ENCODE data around the gene PKD1.

The PKD1 gene

GRCh38 chr16:2087748-2088631 is 47.7 kb downstream of the PKD1 start:
- DNase-seq (ENCODE audit: low spot score) = no peak

- no peak for DNase-seq (ENCODE audit: low spot score)
Observed at GRCh38 chr16:2086812-2087747, 48.6 kb downstream of the PKD1 start.

- no peak for DNase-seq (ENCODE audit: low spot score)
Observed at GRCh38 chr16:2086106-2086742, 49.5 kb downstream of the PKD1 start.

- no peak for DNase-seq (ENCODE audit: low spot score)
Observed at GRCh38 chr16:2085669-2086068, 50.0 kb downstream of the PKD1 start.

DNA sequence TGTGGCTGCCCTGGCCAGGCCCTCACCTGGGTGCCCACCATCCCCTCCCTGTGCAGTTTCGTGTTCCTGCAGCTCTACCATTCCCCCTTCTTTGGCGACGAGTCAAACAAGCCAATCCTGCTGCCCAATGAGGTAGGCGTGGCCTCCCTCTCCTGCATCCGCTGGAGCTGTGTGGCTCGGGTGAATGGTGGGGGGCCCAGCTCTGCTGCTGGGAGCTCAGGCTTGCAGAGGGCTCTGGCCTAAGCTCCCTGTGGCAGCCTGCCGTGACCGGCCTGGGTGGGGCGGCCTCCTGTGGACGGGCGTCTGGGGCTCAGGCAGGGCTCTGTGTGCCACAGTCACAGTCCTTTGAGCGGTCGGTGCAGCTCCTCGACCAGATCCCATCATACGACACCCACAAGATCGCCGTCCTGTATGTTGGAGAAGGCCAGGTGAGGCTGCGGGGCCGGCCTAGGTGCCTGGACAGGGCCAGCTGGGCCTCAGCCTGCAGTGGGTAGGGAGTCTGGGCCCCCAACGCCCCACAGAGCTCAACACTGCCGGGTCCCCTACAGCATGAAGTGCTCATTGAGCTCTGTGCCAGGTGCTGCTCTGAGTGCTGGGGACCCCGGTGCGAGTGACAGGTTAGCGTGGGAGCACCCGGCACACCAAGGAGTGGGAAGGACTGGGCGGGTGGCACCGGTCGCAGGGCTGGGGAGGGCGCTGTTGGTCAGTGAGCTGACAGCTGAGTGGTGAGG is 50.6 kb downstream of the PKD1 start:
- no peak for DNase-seq (ENCODE audit: low spot score)

GRCh38 chr16:2083876-2084780 is 51.6 kb downstream of the PKD1 start:
- no peak for DNase-seq (ENCODE audit: low spot score)

GRCh38 chr16:2083409-2083808 is 52.3 kb downstream of the PKD1 start:
- DNase-seq (ENCODE audit: low spot score) = no peak

DNA sequence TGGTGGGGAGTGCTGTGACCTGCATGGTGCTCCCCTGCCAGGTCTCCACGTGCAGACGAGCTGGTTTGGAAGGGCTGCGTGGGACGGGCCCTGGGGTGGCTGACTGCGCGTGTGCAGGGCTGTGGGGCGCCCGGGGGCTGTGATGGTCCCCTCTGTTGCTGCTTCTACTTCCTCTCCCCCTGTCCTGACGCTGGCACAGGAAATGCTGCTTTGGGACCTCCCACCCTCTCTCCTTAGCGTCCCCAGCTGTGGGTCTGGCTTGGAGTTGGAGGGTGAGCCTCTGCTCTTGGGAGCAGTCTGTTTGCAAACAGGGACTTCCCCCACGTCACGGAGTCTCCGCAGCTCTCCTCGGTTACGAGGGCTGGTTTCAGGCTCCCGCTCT is 52.7 kb downstream of the PKD1 start:
- no peak for DNase-seq (ENCODE audit: low spot score)

DNA sequence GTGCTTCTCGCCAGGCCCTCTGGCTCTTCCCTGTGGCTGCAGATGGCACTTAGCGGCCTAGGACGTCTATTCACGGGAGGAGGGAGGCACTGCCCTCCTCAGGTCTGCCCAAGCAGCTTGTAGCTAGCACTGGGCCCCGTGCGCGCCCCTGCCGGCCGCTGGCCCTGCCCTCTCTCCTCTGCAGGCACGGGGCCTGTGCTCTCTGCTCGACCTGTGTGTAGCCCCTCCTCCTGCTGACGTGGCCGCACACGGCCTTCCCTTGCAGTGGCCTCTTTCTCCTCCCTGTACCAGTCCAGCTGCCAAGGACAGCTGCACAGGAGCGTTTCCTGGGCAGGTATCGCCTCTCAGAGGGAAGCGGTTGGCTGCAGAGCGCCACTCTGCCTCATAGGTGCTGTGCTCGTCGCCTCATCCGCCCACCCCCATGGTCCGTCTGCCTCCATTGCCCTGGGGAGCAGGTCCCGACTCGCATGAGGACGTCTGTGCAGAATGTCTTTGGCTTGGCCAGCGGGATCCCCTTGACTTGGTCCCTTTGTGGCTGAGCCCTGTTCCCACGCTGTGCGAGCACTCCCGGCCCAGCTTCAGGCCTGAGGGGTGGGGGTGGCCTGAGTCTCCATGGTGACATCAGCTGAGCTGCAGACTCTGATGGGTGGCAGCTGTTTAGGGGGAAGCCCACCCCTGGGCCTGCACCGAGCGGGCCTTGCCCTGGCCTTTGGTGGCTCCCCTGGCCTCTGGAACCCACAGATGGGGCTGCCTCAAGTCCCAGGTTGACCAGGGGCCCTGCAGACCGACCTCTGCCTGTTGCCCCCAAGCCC is 53.3 kb downstream of the PKD1 start:
- no peak for DNase-seq (ENCODE audit: low spot score)

- no peak for DNase-seq (ENCODE audit: low spot score)
Observed at GRCh38 chr16:2081201-2082084, 54.3 kb downstream of the PKD1 start.

GRCh38 chr16:2079991-2080390 is 55.7 kb downstream of the PKD1 start:
- DNase-seq (ENCODE audit: low spot score) = no peak

GRCh38 chr16:2079311-2079800 is 56.3 kb downstream of the PKD1 start:
- no peak for DNase-seq (ENCODE audit: low spot score)

GRCh38 chr16:2078691-2079090 is 57.0 kb downstream of the PKD1 start:
- DNase-seq (ENCODE audit: low spot score) = no peak

GRCh38 chr16:2078096-2078495 is 57.6 kb downstream of the PKD1 start:
- no peak for DNase-seq (ENCODE audit: low spot score)

DNA sequence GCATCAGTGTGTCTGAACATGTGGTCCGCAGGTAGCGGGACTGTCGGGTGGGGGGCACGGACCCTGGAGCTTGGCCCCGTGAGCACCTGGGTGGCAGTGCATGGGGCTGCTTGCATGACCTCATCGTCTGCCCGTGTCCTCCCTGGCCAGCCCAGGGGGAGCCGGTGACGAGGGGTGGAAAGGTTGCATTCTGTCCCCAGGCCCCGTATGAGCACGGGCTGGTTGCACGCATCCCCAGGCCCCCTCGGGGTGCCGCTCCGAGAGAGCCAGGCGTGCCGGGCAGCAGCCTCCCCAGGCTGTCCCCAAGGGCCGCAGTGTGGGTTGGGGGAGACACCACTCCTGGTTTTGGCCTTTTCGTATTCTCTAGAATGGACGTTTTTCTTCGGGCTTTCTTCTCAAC is 58.0 kb downstream of the PKD1 start:
- no peak for DNase-seq (ENCODE audit: low spot score)

GRCh38 chr16:2077016-2077415 is 58.7 kb downstream of the PKD1 start:
- DNase-seq (ENCODE audit: low spot score) = no peak

GRCh38 chr16:2076072-2076865 is 59.4 kb downstream of the PKD1 start:
- no peak for DNase-seq (ENCODE audit: low spot score)

- DNase-seq (ENCODE audit: low spot score) = no peak
Observed at GRCh38 chr16:2075631-2076030, 60.1 kb downstream of the PKD1 start.

Measured in putamen (tissue), 1 donor.